ENCODE measurements around the gene DOCK11.

- TF ChIP-seq TAF1 (IDR thresholded peaks at IDR 0.05; ENCODE audit: borderline replicate concordance, insufficient read depth, low read length) (no peak), REST (IDR thresholded peaks at IDR 0.05; ENCODE audit: insufficient read depth in 1 of 2, low read depth in 2 of 2, low read length in 2 of 2) (no peak), POLR2AphosphoS5 (IDR thresholded peaks at IDR 0.05; ENCODE audit: low read depth, low read length) (no peak), SIN3A (IDR thresholded peaks at IDR 0.05; ENCODE audit: borderline replicate concordance, insufficient read depth, low read length) (no peak)
These were observed 74.1 kb downstream of the DOCK11 start for GRCh38 chrX:118569676-118570075.

All from PFSK-1 (cell line).